Measurements from ENCODE around the gene TMEM272. TPM values are rescaled to one million over a fixed set of nuclear protein-coding genes. Genes with fewer than 3 reads are reported as not detected.

TMEM272 gene
- total and polyA plus RNA-seq, 2 of the 13 experiments (the other 11 are each of a cell fraction or from before 2014, with no cell fraction given), result 0.37 to 0.62 TPM

GRCh38 chr13:51803422-51804294, 41.3 kb downstream of the TMEM272 start, which contains the start of gene DHRS12 (continued):
- TF ChIP-seq REST (IDR thresholded peaks at IDR 0.05; ENCODE audit: borderline replicate concordance in 1 of 2, low read depth in 1 of 2, low read length in 2 of 2) (no peak; a peak in 1 of 4 replicates), ZC3H4 (CRISPR knock-in tag; IDR thresholded peaks at IDR 0.05; ENCODE audit: borderline replicate concordance) (no peak; the same call in 1 of the 2 replicates), MBD4 (IDR thresholded peaks at IDR 0.05; ENCODE audit: borderline replicate concordance, low read length) (no peak), SIN3A (IDR thresholded peaks at IDR 0.05; ENCODE audit: borderline replicate concordance, low read depth, low read length) (no peak), ZNF660 (CRISPR knock-in tag; IDR thresholded peaks at IDR 0.05; ENCODE audit: borderline replicate concordance, low read depth) (no peak), FOSL1 (CRISPR knock-in tag; IDR thresholded peaks at IDR 0.05; ENCODE audit: borderline replicate concordance) (no peak), SMARCC2 (IDR thresholded peaks at IDR 0.05) (no peak), RFX3 (CRISPR knock-in tag; IDR thresholded peaks at IDR 0.05) (no peak), PAXIP1 (CRISPR knock-in tag; conservative IDR thresholded peaks at IDR 0.05) (no peak), ZGPAT (CRISPR knock-in tag; IDR thresholded peaks at IDR 0.05) (peak; percentile 81), SOX5 (CRISPR knock-in tag; IDR thresholded peaks at IDR 0.05; ENCODE audit: borderline replicate concordance) (peak; percentile 18; the same call in 1 of the 2 replicates), CBX2 (IDR thresholded peaks at IDR 0.05; ENCODE audit: low read depth, low read length) (no peak), CBX2 (CRISPR knock-in tag; IDR thresholded peaks at IDR 0.05; ENCODE audit: low read depth) (no peak), MIXL1 (CRISPR knock-in tag; IDR thresholded peaks at IDR 0.05) (no peak), ZNF773 (CRISPR knock-in tag; IDR thresholded peaks at IDR 0.05; ENCODE audit: borderline replicate concordance) (0 out of 2 replicates have a peak, but pooled peaks have one; percentile 29), ATF6 (CRISPR knock-in tag; conservative IDR thresholded peaks at IDR 0.05) (peak; percentile 93), HDAC2 (CRISPR knock-in tag; IDR thresholded peaks at IDR 0.05) (peak; percentile 46; the same call in 1 of the 2 replicates), MED8 (CRISPR knock-in tag; IDR thresholded peaks at IDR 0.05; ENCODE audit: insufficient replicate concordance) (no peak)

Measured in HepG2 (cell line).